PC-3 (cell line): ENCODE results near the gene ATG7.
"Not testable (repeated sequence)": the region's sequence is repeated elsewhere in the genome, so short reads cannot be mapped to it uniquely, and the experiment has no call there.

ENCODE experiments used
- CTCF ChIP-seq: fragments of 300-600 bp; sonication (generic); conservative IDR thresholded peaks from 2 replicates; pipeline ENCODE4 v1.5.1; 2017; ENCODE audit warnings: antibody characterized with exemption, low read depth, mild to moderate bottlenecking, low read length
- EZH2 ChIP-seq: fragments of 300-600 bp; sonication (generic); IDR thresholded peaks from one replicate; pipeline ENCODE4 v1.6.1; 2017; ENCODE audit warnings: antibody characterized with exemption, mild to moderate bottlenecking, low read length; ENCODE audit not compliant: unreplicated experiment
- EZH2phosphoT487 ChIP-seq: fragments of 300-600 bp; sonication (generic); IDR thresholded peaks from 2 replicates; pipeline ENCODE4 v1.6.1; 2018; ENCODE audit warnings: mild to moderate bottlenecking, antibody characterized with exemption, low read length, borderline replicate concordance

DNA sequence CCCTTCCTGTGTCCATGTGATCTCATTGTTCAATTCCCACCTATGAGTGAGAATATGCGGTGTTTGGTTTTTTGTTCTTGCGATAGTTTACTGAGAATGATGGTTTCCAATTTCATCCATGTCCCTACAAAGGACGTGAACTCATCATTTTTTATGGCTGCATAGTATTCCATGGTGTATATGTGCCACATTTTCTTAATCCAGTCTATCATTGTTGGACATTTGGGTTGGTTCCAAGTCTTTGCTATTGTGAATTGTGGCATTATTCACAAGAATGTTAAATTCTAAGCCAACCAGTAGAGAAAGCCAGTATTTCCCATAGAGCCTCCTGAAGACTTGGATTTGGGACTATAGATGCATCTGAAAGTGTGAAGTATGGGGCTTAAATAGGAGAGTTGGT lies 230.2 kb downstream of the ATG7 start:
- TF ChIP-seq CTCF, EZH2phosphoT487, EZH2: not testable (repeated sequence)
